GM18511 (cell line): ENCODE data around the gene LNX1.

Experiments
- ATAC-seq: cut with Tn5 transposase; IDR thresholded peaks from one replicate; pipeline ENCODE4 v1.9.1; 2021; ENCODE audit warnings: mild to moderate bottlenecking, moderate library complexity; ENCODE audit not compliant: unreplicated experiment

Gene LNX1

DNA sequence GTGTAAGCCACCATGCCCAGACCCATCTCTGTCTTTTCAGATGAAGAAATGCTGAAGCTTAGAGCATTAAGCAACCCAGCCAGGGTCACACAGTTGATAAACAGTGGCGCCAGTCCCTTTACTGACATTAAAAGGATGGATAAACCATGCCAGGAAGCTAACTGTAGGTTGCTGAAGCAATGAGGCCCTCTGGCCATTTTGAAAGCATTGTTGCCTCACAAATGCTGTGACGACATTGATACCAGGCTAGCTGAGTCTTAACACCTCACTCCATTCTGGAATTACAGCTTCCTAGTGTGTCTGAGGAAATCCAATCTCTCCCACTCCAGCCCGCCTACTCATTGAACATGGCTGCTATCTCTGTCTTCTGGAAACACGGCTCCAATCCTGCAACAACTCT lies 89.7 kb downstream of the LNX1 start:
- no peak for ATAC-seq

DNA sequence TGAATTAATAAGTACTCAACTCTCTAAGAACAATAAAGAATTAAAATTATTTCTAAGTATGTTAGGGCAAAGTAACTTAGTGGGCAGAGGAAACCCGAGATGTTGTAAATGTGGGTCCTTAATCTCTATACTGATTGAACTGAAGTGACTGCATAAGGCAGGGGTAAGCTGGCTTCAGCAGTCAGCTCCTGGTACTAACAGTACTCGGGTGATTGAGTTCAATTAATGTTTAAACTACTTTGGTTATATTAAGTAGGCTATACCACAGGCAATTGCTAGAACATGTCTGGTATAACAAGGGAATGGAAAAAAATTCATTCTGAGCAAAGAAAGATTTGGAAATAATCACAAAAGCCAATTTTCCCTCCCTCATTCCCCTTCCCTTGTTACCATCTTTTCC lies 90.7 kb downstream of the LNX1 start:
- peak; percentile 58 for ATAC-seq

DNA sequence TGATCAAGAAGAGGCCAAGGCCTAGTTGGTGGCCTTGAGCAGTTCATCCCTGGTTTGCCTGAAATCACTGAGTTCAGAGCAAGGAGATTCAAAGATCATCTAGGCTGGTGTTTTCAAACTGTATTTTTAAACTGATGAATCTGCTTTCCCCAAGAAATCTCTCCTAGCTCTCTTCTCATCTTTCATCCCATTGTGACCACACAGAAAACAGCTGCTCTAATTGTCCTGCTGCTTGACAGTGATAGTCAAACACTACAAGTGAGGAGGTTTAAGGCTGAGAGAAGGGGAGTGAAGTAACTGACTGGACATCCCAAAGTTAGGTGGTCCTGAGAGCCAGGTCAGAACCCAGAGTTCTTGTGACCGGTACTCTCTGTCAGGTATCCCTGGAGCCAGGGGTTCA lies 91.5 kb downstream of the LNX1 start:
- no peak for ATAC-seq

DNA sequence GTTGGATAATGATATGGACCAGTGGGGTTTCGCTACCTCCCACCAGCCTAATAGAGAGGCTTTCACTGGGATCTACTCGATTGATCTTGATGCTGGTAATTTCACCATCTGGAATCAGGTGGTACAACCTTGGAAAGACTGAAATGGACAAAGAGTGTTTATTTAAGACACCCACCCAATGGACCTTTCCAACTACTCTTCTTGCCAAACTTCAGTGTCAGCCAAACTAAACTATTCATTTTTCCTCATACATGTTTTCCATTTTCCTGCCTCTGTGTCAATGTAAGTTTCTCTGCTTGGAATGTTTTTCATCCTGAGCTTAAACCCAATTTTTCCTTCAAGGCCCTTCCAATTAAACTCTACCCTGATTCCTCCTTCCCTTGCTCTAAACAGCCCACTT lies 92.6 kb downstream of the LNX1 start:
- ATAC-seq: no peak

DNA sequence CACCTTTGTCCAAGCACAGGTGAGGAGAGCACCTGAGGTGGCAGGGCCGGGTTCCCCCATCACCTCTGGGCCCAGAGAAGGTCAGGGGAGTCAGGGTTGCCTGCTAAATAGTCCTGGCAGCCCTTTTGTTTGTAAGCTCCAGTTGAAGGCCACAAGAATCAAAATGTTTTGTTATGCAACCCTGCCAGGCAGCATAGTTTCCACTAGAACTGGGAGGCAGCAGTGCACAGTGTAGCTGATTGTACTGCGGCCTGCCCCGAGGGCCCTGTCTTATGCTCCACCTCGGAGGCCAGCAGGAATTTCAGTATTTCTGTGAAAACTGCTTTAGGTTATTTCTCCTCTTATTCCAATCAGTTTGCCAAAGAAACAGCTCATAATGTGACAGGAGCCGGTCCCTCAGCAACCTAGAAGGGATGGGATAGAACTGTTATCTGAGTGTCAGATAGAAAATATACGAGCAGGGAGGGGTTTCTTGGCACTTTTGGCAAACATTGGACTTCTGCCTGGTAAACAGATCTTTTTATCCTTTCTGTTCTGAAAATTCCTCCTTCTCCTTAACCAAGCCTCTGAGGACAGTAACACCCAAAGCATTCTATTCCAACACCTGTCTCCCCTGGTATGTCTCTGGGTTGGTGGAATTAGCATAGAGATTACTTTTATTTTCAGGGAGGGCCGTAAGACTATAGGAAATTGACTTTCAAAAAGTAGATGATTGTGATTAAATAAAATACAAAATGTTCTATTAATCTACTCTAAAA lies 93.6 kb downstream of the LNX1 start:
- ATAC-seq: no peak

DNA sequence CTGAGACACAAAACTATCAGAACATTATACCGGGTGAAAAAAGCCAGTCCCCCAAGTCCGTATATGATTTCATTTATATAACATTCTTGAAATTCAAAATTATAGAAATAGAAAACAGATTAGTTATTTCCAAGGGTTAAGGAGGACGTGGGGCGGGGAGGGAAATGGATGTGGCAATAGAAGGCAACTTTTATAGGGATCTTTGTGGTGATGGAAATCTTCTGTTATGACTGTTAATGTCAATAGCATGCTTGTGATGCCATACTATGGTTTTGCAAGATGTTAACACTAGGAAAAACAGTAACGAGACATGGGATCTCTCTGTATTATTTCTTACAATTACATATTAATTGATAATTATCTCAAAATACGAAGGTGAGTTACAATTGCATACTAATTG lies 96.4 kb downstream of the LNX1 start:
- no peak for ATAC-seq

DNA sequence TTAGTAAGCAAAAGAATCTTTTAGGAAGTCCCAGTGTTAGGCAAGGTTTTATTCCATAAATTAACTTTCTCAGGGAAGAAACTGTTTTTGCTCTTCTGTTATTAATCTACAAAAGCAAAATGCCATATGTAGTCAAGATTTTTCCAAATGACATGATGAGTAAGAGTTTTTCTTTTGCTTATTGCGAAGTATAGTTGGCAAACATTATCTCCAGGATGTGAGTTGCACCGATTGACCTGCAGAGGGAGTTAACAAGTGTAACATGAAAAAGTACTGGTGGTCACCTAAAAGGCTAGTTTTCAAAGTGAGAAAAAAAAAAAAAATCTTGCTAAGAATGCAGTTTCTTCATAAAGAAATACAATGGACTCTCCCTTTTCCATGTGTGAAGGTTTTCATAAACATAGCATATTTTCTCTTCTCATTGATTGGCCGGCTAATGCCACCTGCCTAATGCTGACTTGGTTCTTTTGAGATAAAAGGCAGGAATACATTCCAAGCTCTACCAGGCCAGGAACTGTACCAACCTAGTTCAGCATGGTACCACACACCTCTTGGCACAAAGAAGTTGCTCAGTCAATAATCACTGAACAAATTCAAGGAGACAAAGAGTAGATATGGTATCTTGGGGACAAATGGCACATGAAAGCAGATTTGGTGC lies 100.2 kb downstream of the LNX1 start:
- peak; percentile 57 for ATAC-seq

DNA sequence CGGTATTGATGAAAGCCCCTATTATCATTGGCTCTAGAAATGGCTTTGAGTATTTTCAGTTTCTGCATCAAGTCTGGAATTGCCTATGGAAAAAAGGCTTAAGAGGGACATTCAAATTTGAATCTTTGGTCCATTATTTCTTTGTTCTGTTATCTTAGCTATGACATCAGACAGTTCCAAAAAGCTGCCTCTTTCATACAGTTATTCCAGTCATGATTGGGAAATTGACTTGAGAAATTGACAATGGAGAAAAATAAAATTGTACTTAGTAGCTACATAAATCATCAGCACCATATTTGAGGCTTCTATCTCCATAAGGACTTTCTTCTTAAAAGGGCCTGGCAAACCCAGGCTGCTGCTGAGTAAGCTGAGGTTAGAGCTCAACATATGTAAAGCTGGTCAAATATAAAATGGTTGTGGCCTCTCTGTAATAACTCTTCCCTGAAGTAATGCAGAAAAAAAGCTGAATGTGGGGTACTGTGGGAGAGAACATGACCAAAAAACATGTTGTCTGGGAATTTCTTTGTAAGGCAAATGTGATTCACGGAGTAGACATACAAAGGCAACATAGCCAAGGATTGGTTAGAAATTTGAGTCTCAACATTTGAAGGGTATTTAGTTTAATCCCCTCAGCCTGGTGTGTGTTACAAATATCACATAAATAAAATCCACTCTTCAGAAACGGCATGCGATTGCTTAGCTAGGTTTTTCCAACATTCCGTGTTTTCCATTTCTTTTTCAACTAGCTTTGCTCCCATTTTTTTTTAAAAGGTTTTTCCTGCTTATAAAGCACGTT lies 100.9 kb downstream of the LNX1 start:
- no peak for ATAC-seq

DNA sequence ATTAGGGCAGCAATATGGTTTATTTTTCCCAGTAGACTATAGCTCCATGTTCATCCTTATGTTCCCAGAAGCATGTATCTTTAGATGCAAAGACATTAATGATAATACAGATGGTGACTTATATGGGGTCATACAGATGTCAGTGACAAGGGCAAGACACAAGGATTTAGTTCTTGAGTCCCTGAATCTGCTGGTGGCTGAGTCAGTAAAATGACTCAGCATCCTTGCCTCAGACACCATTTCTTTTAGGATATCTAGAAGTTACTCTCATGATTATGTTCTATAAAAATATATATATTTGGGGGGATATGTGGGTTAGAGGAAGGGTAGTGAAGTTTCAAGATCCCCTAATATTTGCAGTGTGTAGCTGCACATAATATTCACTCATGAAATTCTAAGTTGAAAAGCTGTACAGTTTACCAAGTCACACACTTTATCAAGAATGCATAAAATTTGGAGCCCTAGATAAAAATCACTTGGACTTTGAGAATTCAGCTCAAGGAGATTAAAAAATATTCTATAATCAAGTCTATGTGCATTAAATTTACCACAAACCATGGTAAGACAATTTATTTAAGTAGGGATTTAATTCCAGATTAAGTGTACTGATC lies 101.9 kb downstream of the LNX1 start:
- ATAC-seq: no peak

DNA sequence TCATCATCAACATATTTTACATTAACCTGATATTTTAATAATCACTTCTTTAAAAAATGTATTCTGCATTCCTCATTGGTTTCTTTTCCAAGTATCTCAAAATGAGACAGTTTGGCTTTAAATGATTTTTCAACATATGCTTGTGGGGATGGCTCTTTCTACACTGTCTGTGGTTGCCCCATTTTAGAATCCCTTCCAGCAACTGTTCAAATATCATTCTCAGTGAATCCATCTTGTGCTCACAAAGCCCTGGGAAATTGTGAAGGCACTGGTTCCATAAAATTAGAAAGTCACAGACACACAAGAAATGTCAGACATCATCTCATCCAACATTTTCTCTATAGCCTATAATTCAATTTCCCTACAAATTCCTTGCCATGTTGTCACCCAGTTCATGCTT lies 103.5 kb downstream of the LNX1 start:
- ATAC-seq: no peak

DNA sequence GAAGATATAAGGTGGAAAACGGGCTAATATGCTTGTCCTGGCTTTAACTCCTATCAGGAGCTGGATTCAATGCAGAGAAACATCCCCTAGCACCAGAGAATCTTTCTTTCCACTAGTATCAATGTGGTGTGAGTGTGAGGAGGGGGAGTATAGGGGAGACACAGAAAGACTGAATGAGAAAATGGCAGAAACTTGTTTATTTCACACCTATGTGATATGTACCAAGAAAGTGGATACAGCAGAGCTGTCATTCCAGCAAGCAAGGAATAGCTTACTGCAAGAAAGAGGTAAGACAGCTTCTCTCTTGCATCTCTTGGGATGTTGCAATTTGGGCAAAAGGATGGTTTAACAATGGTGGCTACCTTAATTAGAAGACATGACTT lies 105.6 kb downstream of the LNX1 start:
- ATAC-seq: no peak

DNA sequence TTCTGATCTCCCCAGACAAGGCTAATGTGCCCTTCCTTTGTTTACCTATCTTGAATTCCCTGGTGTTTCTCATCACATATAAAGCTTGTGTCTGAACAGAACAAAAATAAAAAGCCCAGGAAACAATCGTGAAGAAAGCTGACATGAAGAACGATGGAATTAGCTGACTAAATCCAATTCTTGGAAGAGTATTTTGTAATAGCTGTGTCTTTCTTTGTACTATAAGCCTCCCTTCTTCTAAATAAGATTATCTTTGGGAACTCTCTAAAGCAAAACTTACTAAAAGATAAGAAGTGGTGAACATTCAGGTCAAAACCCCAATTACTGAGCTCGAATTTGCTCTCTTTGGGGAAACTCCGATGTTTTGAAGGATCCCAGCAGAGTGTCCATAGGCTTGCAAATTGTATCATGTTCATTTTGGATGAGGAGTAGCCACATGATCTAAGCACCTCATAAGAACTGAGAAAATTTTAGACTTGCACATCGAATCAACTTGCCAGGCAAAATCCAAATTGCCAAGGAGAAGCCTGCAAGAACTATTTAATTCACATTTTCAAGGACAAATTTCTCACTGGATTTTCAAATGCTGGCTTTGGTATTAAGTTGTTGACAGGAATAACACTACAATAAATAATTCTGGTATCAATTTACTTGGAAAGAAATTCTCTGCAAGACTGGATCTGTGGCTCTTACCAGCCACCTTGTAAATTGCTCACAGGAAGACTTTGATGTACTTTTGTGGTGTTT lies 106.2 kb downstream of the LNX1 start:
- ATAC-seq: no peak

DNA sequence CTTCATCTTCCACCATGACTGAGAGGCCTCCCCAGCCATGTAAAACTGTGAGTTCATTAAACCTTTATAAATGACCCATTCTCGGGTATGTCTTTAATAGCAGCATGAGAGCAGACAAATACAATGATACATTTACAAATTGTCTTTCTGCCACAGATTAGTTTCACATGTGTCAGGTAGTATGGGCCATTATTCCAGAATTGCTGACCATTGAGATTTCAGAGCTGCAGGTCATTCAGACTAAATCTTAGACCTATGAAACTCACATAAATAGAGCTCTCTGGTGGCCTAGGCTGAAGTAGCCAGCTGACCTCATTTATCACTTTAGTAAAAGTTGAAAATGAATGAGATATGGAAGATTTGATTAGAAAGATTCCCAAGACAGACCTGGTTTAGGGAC lies 108.0 kb downstream of the LNX1 start:
- no peak for ATAC-seq

DNA sequence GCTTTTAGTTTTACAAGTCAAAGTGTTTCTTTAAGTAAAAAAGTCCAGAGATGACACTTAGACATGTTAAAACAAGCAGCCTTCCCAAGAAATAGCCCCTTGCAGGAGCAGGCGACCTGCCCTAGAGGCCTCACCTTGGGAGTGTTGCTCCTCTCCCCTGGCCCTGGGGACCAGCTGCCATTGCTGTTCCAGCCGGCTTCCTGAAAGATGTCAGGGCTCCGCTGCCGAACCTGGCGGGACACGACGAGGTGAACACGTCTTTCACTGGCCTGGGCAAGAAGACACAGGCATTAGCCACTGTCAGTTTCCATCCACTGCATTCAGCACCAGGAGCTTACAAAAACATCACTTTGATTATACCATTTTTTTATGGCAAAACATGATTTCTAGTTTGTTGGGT lies 109.7 kb downstream of the LNX1 start:
- ATAC-seq: no peak

DNA sequence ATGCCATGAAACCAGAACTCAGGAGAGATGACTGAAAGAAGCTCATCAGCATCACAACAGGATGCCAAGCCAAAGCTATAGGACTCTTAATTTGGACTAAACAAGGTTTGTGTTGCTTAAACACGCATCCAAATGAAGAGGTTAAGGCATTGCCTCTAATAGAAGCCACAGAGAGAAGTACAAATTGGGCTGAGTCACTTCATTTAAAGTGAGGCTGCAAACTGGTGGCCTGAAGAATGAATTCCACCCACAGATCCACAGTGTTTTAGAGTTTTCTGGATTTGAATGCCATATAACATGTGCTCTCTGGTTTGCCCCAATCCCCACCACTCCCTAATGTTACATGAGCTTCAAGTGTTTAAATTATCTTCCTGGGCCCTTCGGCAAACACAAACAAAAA lies 110.4 kb downstream of the LNX1 start:
- ATAC-seq: no peak

DNA sequence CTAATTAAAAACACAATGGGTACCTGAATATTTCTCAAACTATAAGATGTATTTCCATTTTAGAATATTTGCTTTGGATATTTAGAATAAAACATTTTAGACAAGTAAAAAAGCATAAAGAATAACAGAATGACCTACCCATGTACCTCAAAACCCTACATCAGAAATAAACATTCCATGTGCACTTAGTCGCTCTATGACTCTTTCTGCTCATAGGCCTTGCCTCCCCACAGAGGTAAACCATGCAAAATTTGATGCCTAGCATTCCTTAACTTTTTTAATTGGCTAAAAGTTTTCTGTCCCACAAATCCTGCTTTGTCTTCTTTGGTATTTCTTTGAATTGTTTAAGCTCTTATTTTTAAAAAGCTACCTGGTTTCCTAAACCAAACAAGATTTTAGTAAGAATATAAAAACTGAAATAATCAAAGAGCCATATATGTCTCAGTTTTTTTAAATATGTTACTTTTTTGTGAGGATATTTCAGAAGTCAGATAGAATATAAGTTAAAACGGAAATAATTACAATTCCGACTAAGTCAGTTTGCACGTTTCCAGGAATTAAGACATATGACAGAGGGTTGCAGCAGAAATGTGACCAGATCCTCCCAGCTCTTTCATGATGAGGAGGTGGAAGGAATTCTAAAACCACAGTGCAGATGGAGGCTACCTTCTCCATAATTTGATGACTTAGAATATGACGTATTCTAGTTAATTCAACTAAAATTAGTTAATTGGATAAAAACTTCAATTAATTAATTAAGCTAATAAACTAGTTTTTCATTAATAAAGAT lies 111.4 kb downstream of the LNX1 start:
- ATAC-seq: no peak

DNA sequence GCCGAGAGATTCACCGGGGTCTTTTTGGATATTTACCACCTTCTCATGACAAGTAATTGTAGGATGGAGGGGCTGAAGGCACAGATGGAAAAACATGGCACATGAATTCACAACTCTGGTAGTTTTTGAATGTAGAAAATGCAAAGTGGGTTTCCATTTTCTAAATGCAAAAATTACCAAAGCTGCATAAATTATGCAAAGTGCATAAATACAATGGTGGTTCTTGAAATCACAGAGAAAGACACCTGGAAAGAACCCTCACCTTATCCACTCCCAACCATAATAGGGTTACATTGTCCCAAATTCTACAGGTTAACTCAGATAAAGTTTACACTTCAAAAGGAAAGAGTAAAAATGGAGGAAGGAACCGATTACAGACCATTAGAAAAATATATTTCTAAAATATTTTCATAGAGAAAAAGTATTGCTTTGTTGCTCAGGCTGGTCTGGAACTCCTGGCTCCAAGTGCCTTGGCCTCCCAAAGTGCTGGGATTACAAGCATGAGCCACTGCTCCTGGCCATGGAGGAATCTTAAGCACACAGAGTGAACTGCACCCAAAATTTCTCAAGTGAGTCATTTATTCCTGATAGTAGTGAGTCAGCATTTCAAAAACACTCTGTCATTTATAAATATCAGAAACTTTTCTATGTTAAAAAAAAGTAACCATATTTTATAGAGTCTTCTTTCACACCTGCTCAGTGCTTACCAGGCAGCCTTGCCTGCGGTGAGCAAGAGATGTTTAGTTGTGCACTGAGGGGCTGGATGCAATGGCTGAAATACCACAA lies 112.4 kb downstream of the LNX1 start:
- no peak for ATAC-seq

DNA sequence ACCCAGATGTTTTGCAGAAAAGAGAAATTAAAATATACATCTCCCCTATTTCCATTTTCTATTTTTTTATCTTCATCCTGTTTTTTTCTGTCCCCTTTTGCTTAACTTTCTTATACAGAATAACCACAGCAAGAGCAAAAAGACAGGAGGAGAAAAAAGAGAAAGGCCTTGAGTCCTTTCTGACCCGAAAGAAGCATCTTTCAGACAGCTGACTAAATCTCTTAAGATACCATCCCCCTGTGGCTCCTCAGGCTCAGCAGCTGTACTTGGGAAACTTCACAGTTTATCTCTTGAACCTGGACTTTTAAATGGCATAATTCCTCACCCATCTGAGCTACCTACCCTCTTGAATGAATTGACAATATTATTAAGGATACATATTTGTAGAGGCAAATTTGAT lies 113.7 kb downstream of the LNX1 start:
- no peak for ATAC-seq

DNA sequence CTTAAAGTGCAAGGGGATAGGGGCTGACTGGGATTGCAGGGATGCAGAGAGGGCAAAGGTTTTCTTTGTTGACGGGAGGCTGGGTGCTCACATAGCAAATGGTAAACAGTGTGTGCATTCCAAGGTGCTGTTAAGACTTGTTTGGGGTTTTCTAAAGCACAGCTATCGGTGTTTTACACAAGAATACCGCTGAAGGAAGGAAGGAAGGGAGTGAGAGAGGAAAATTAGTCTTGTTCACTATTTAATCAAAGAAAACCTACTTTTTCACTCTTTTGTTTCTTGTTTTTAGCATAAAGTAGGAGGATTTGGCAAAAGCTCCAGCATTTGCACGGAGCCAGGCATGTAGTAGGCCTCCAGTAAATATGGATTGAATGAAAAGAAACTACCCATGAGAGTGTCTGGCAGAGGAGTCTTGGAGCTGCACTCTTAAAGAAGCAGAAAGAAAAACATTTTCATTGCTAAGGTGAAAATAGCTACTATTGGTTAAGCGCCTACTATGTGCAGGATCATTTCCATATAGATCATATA lies 114.2 kb downstream of the LNX1 start:
- ATAC-seq: no peak
